ENCODE results near the gene LRPAP1.
"Not testable (repeated sequence)": the region's sequence is repeated elsewhere in the genome, so short reads cannot be mapped to it uniquely, and the experiment has no call there.

LRPAP1 gene

DNA sequence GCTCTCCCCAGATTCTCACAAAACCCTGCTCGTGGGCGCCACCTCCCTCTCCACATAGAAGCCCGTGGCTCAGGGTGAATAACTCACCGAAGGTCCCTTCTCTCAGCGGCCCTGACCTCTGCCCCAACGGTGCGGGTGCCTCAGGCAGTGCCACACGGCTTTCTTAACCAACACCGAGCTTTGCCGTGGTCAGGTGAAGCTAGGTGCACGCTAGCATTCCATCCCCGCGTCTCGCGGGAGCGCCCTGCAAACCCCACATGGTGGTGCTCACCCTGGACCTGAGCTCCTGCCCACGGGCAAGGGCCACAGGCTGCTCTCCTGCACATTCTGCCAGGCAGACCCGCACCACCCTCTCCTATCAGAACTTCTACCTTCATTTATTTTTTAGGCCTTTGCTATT, 18.4 kb downstream of the LRPAP1 start:
- CTCF ChIA-PET: interaction anchor here (1.5 kb wide), 1 partner anchor 14 kb away, joined by 4 read pairs; no protein-coding TSS in a partner anchor
- POLR2A ChIA-PET: no interaction called here
- no peak for DNase-seq (ENCODE audit: low read depth, low spot score)
- TF ChIP-seq, protein P1, sequence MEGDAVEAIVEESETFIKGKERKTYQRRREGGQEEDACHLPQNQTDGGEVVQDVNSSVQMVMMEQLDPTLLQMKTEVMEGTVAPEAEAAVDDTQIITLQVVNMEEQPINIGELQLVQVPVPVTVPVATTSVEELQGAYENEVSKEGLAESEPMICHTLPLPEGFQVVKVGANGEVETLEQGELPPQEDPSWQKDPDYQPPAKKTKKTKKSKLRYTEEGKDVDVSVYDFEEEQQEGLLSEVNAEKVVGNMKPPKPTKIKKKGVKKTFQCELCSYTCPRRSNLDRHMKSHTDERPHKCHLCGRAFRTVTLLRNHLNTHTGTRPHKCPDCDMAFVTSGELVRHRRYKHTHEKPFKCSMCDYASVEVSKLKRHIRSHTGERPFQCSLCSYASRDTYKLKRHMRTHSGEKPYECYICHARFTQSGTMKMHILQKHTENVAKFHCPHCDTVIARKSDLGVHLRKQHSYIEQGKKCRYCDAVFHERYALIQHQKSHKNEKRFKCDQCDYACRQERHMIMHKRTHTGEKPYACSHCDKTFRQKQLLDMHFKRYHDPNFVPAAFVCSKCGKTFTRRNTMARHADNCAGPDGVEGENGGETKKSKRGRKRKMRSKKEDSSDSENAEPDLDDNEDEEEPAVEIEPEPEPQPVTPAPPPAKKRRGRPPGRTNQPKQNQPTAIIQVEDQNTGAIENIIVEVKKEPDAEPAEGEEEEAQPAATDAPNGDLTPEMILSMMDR (IDR thresholded peaks at IDR 0.05; ENCODE audit: insufficient read depth, low read length, missing control alignments): no peak
- H3K4me3 ChIP-seq (ENCODE audit: low read depth, low read length): no peak overlapping the region

DNA sequence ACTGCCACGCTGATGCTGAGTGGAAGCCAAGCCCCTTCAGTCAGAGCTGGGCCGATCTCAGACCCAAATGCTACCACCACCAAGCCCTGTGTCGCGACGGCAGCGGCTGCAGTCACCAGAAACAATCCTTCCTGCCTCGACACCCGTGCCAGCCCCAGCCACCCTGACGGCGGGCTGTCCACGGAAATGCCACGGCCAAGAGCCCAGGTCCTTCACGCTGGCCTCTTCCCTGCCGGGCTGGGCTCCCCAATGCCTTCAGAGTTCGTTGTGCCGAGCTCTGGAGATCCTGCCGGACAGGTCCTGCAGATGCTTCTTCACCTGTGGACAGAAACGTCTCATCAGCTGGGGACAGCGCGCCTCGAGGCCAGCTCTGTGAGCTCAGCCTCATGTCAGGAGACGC, 19.5 kb downstream of the LRPAP1 start:
- H3K4me3 ChIP-seq (ENCODE audit: low read depth, low read length): no peak overlapping the region
- ChIA-PET CTCF (interaction anchor here (0.7 to 1.5 kb wide), 2 partner anchors 15 to 33 kb away, joined by 3 to 4 read pairs; no protein-coding TSS in a partner anchor), POLR2A (no interaction called here)
- no peak for DNase-seq (ENCODE audit: low read depth, low spot score)
- TF ChIP-seq, protein P1 (IDR thresholded peaks at IDR 0.05; ENCODE audit: insufficient read depth, low read length, missing control alignments): no peak

DNA sequence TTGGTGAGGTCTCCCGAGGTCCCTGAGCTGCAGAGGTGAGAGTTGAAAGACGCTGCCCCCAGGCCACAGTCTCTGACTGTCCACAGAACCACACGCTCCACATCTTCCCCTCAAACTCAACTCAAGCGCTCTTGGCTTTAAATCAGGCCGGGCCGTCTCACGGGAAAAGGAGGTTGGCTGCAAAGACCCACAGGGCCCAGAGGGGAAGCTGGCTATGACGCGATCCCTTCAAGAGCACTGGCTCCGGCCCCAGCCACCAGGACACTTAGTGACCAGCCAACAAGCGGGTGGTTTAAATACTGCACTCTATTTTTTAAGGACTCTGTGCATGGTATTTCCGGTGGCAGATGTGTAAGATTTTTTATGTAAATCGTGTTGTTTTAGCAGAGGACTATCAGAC, 19.9 kb downstream of the LRPAP1 start:
- no peak overlapping the region for H3K4me3 ChIP-seq (ENCODE audit: low read depth, low read length)
- TF ChIP-seq, protein P1 (IDR thresholded peaks at IDR 0.05; ENCODE audit: insufficient read depth, low read length, missing control alignments): no peak
- ChIA-PET POLR2A (no interaction called here), CTCF (interaction anchor here (0.7 kb wide), 1 partner anchor 32 kb away, joined by 3 read pairs; no protein-coding TSS in a partner anchor)
- no peak for DNase-seq (ENCODE audit: low read depth, low spot score)

DNA sequence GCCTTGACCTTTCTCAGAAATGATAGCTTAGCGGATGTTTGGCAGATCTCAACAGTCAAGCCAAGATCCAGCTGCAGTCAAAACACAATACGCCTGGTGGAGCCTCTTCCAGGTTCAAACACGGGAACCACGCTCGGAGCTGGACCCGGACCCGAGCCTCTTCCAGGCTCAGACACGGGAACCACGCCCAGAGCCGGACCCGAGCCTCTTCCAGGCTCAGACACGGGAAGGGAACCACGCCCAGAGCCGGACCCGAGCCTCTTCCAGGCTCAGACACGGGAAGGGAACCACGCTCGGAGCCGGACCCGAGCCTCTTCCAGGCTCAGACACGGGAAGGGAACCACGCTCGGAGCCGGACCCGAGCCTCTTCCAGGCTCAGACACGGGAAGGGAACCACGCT, 20.6 kb downstream of the LRPAP1 start:
- DNase-seq (ENCODE audit: low read depth, low spot score); POLR2A ChIA-PET; H3K4me3 ChIP-seq (ENCODE audit: low read depth, low read length): not testable (repeated sequence)
- CTCF ChIA-PET: interaction anchor here (1.0 kb wide), 1 partner anchor 165 kb away, joined by 3 read pairs; no protein-coding TSS in a partner anchor

DNA sequence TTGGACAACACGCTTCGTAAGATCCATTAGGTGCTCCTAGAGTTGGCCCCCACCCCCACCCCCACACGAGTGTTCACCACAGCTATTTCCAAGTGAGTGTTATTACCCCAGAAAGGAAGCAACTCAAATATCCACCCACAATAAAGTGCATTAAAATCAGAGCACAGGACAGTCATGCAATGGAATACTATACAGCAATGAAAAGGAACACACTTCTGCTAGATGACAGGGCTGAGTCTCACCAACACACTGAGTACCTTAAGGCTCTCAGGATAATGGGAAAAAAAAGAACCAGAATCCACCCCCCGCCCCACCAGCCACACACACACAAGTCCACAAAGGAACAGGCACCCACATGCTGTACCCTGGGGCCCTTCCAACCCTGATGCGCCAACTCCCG, 21.0 kb downstream of the LRPAP1 start:
- ChIA-PET POLR2A (no interaction called here), CTCF (interaction anchor here (1.0 kb wide), 1 partner anchor 165 kb away, joined by 3 read pairs; no protein-coding TSS in a partner anchor)

DNA sequence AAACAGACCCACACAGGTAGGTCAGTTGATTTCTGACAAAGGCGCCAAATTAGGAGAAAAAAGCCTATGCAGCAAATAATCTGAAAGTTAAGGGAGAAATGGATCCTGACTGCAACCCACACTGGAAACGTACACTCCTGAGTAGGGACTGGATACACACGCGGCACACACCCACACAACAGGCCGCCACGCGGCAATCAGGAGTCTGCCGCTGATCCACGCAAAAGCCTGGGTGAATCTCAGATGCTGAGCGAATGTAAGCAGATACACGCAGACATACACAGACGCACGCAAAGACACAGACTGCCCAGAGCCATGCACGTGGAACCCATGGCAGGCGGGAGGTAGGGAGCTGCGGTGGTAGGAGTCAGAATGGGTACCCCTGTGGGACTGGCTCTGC, 21.7 kb downstream of the LRPAP1 start:
- TF ChIP-seq, protein P1 (IDR thresholded peaks at IDR 0.05; ENCODE audit: insufficient read depth, low read length, missing control alignments): no peak
- CTCF ChIA-PET: no interaction called here
- POLR2A ChIA-PET: no interaction called here
- DNase-seq (ENCODE audit: low read depth, low spot score): no peak
- H3K4me3 ChIP-seq (ENCODE audit: low read depth, low read length): no peak overlapping the region

More for the DNA sequence above, 21.0 kb downstream of the LRPAP1 start:
- no peak overlapping the region for H3K4me3 ChIP-seq (ENCODE audit: low read depth, low read length)
- DNase-seq (ENCODE audit: low read depth, low spot score): no peak
- TF ChIP-seq, protein P1 (IDR thresholded peaks at IDR 0.05; ENCODE audit: insufficient read depth, low read length, missing control alignments): no peak

DNA sequence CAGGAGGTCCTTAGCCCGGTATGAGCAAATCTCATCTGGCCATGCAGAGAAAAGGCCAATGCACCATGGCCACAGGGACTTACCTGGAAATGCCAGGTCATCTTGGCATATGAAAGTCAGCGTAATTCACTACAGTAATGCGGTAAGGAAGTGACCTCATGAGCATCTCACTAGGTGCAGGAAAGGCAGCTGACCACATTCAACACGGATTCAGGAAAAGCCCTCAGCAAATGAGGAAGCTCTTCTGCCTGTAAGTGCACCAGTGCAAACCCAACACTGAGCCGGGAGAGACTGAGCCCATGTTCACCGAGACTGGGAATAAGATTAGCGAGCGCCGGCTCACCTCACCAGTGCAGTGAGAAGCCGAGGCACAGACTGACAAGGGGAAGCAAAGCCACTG, 23.7 kb downstream of the LRPAP1 start:
- ChIA-PET POLR2A (no interaction called here), CTCF (no interaction called here)
- TF ChIP-seq, protein P1 (IDR thresholded peaks at IDR 0.05; ENCODE audit: insufficient read depth, low read length, missing control alignments): no peak
- H3K4me3 ChIP-seq (ENCODE audit: low read depth, low read length): no peak overlapping the region
- no peak for DNase-seq (ENCODE audit: low read depth, low spot score)
